ENCODE results near the gene PTH2R. TPM values are rescaled to one million over a fixed set of nuclear protein-coding genes. Genes with fewer than 3 reads are reported as not detected.

PTH2R gene
- total and polyA plus RNA-seq, 2 donors (not counting 1 experiment from before 2014, with no cell fraction given), result not detected

- H3K9me3 ChIP-seq (ENCODE audit: control insufficient read depth, insufficient read depth, low read depth, low read length), result no peaks in the 10 kb centered on the region
- H3K36me3 ChIP-seq (ENCODE audit: control insufficient read depth, insufficient read depth, low read length), result no peaks in the 10 kb centered on the region
- H3K4me1 ChIP-seq (ENCODE audit: control insufficient read depth, extremely low read depth, insufficient read depth, low read length), result no peaks in the 10 kb centered on the region
- H3K79me2 ChIP-seq (ENCODE audit: control insufficient read depth, insufficient read depth, low read length), result no peaks in the 10 kb centered on the region
- H4K20me1 ChIP-seq (ENCODE audit: control insufficient read depth, extremely low read depth, insufficient read depth, low read length), result no peaks in the 10 kb centered on the region
- H3K4me3 ChIP-seq (replicated peaks in 1 of 4; ENCODE audit: control extremely low read depth in 1 of 4, insufficient read depth in 1 of 4, low read depth in 3 of 4, low read length in 4 of 4), result no peak overlapping the region
- TF ChIP-seq EZH2 (IDR thresholded peaks at IDR 0.05; ENCODE audit: low read length, missing control alignments), result no peak
- H3K4me2 ChIP-seq (ENCODE audit: extremely low read depth, insufficient read depth, low read length), result no peak overlapping the region
- no peaks in the 10 kb centered on the region for H3K27me3 ChIP-seq (ENCODE audit: control insufficient read depth, insufficient read depth, low read length)
- H3K27ac ChIP-seq (ENCODE audit: insufficient read depth, low read length), result no peak overlapping the region
- no peak for DNase-seq (ENCODE audit: low read depth in 2 of 2)
- H3K9ac ChIP-seq (ENCODE audit: insufficient read depth, low read length), result no peak overlapping the region
- no peak overlapping the region for H2AFZ ChIP-seq (ENCODE audit: low read length)
Observed at GRCh38 chr2:208490492-208490891, 83.9 kb downstream of the PTH2R start.

GRCh38 chr2:208491641-208492040 lies 85.0 kb downstream of the PTH2R start:
- Histone ChIP-seq H3K27ac (ENCODE audit: insufficient read depth, low read length) (no peak overlapping the region), H3K27me3 (ENCODE audit: control insufficient read depth, insufficient read depth, low read length) (no peaks in the 10 kb centered on the region)
- TF ChIP-seq EZH2 (IDR thresholded peaks at IDR 0.05; ENCODE audit: low read length, missing control alignments) (no peak), CTCF (conservative IDR thresholded peaks at IDR 0.05 in 1 of 2, IDR thresholded peaks at IDR 0.05 in 1 of 2; ENCODE audit: low read depth in 1 of 2, low read length in 2 of 2) (no peak)

GRCh38 chr2:208492069-208492468 lies 85.5 kb downstream of the PTH2R start:
- no peak overlapping the region for H2AFZ ChIP-seq (ENCODE audit: low read length)
- H4K20me1 ChIP-seq (ENCODE audit: control insufficient read depth, extremely low read depth, insufficient read depth, low read length), result no peaks in the 10 kb centered on the region
- H3K27me3 ChIP-seq (ENCODE audit: control insufficient read depth, insufficient read depth, low read length), result no peaks in the 10 kb centered on the region
- no peak overlapping the region for H3K9ac ChIP-seq (ENCODE audit: insufficient read depth, low read length)
- no peaks in the 10 kb centered on the region for H3K79me2 ChIP-seq (ENCODE audit: control insufficient read depth, insufficient read depth, low read length)
- no peak overlapping the region for H3K27ac ChIP-seq (ENCODE audit: insufficient read depth, low read length)
- H3K4me1 ChIP-seq (ENCODE audit: control insufficient read depth, extremely low read depth, insufficient read depth, low read length), result no peaks in the 10 kb centered on the region
- no peak for DNase-seq (ENCODE audit: low read depth in 2 of 2)
- TF ChIP-seq EZH2 (IDR thresholded peaks at IDR 0.05; ENCODE audit: low read length, missing control alignments), result no peak
- no peak for TF ChIP-seq CTCF (conservative IDR thresholded peaks at IDR 0.05 in 1 of 2, IDR thresholded peaks at IDR 0.05 in 1 of 2; ENCODE audit: low read depth in 1 of 2, low read length in 2 of 2)
- H3K4me3 ChIP-seq (replicated peaks in 1 of 4; ENCODE audit: control extremely low read depth in 1 of 4, insufficient read depth in 1 of 4, low read depth in 3 of 4, low read length in 4 of 4), result no peak overlapping the region
- no peak overlapping the region for H3K4me2 ChIP-seq (ENCODE audit: extremely low read depth, insufficient read depth, low read length)
- no peaks in the 10 kb centered on the region for H3K9me3 ChIP-seq (ENCODE audit: control insufficient read depth, insufficient read depth, low read depth, low read length)
- no peaks in the 10 kb centered on the region for H3K36me3 ChIP-seq (ENCODE audit: control insufficient read depth, insufficient read depth, low read length)

More at GRCh38 chr2:208491641-208492040, 85.0 kb downstream of the PTH2R start:
- Histone ChIP-seq H2AFZ (ENCODE audit: low read length) (no peak overlapping the region), H3K4me2 (ENCODE audit: extremely low read depth, insufficient read depth, low read length) (no peak overlapping the region), H3K36me3 (ENCODE audit: control insufficient read depth, insufficient read depth, low read length) (no peaks in the 10 kb centered on the region), H3K9ac (ENCODE audit: insufficient read depth, low read length) (no peak overlapping the region), H3K9me3 (ENCODE audit: control insufficient read depth, insufficient read depth, low read depth, low read length) (no peaks in the 10 kb centered on the region), H3K4me3 (replicated peaks in 1 of 4; ENCODE audit: control extremely low read depth in 1 of 4, insufficient read depth in 1 of 4, low read depth in 3 of 4, low read length in 4 of 4) (no peak overlapping the region), H3K4me1 (ENCODE audit: control insufficient read depth, extremely low read depth, insufficient read depth, low read length) (no peaks in the 10 kb centered on the region), H3K79me2 (ENCODE audit: control insufficient read depth, insufficient read depth, low read length) (no peaks in the 10 kb centered on the region), H4K20me1 (ENCODE audit: control insufficient read depth, extremely low read depth, insufficient read depth, low read length) (no peaks in the 10 kb centered on the region)
- no peak for DNase-seq (ENCODE audit: low read depth in 2 of 2)
